Measurements from ENCODE around the gene EIF6. TPM values are rescaled to one million over a fixed set of nuclear protein-coding genes. Genes with fewer than 3 reads are reported as not detected.
A peak's percentile ranks its signal among the peaks of the same experiment; 100 is the strongest.

EIF6 gene
- total RNA-seq, 3 donors from 2014 or later = 105 to 206 (median 182) TPM

DNA sequence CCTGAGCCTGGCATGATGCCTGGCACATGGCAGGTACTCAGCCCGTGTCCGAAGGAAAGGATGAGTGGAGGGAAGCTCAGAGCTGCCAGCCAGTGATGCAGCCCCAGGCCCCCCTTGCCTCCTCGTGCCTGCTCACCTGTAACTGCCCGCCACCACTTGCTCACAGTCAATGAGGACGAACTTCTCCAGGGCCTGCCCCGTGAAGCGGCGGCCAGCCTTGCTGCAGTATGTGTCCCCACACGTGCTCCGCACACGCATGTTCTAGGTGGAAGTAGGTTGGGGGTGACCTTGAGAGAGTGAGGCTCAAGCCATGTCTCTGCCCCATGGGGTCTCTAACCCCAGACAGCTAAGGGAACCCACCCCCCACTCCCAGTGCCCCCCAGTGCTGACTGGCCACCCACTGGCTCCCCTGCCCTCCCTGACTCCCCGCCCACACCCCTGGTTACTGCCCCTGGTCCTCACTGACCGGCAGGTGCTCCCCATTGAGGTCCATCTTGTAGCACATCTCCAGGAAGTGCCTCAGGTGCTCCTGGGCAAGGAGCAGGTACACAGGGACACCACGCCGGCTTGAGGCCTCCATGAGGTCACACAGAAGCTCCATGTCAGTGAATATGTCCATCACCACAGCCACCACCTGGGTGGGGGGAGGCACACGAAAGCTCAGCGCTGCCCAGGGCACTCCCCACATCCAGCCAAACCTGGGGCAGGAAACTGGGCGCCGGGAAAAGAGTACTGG, 3.9 kb upstream of the EIF6 start:
- no peaks in the 10 kb centered on the region for H3K9me3 ChIP-seq
- no peak for ATAC-seq
- TF ChIP-seq, protein P1, sequence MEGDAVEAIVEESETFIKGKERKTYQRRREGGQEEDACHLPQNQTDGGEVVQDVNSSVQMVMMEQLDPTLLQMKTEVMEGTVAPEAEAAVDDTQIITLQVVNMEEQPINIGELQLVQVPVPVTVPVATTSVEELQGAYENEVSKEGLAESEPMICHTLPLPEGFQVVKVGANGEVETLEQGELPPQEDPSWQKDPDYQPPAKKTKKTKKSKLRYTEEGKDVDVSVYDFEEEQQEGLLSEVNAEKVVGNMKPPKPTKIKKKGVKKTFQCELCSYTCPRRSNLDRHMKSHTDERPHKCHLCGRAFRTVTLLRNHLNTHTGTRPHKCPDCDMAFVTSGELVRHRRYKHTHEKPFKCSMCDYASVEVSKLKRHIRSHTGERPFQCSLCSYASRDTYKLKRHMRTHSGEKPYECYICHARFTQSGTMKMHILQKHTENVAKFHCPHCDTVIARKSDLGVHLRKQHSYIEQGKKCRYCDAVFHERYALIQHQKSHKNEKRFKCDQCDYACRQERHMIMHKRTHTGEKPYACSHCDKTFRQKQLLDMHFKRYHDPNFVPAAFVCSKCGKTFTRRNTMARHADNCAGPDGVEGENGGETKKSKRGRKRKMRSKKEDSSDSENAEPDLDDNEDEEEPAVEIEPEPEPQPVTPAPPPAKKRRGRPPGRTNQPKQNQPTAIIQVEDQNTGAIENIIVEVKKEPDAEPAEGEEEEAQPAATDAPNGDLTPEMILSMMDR (IDR thresholded peaks at IDR 0.05) = no peak
- peaks cover 17% of the 10 kb centered on the region for H3K4me1 ChIP-seq (ENCODE audit: low read depth)
- DNase-seq = peak in 2 of 3 donors; percentile 24 to 53
- H3K36me3 ChIP-seq (ENCODE audit: low read depth) = no peaks in the 10 kb centered on the region
- H3K4me3 ChIP-seq = no peak overlapping the region
- intact Hi-C loops (cut with DNase I, micrococcal nuclease) = no loop called here

DNA sequence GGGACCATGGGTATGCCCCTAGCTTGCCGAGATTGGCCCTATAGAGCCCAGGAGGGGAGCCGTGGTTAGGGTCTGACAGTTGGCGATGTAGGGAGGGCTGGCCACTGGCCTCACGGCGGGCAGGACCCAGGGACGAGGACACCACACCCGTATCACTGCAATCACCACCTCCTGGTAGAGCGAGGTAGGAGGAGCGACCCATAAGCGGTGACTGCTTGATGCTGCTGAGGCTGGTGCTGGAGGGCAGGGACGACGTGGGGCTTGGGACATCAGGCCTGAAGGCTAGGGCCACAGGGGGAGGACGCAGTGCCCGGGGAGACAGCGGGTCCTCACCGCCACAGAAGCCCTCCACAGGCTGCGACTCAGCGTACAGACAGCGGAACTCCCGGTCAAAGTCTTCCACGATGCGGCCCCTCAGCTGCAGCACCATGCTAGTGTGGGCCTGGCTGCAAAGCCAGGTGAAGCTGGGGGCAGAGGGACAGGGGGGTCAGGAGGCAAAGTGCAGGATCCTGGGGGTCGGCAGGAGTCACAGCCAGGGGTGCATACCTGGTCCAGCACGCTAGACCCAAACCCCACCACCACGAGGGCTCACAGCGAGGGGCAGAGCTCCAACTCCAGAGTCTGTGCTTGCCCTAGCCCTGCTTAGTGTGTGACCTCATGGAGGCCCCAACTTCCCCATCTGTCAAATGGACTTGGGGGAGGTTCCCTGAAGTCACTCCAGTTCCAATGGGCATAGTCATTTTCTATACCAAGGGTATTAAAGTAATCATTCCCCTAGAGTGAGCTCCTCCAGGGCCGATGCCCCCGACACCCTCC, 3.1 kb upstream of the EIF6 start:
- TF ChIP-seq, protein P1 (IDR thresholded peaks at IDR 0.05) = no peak
- H3K4me3 ChIP-seq = no peak overlapping the region
- ATAC-seq (no peak), DNase-seq (peak in 1 of 3 donors; percentile 52)
- intact Hi-C loops (cut with DNase I, micrococcal nuclease) = no loop called here
- no peaks in the 10 kb centered on the region for H3K9me3 ChIP-seq
- peaks cover 24% of the 10 kb centered on the region for H3K4me1 ChIP-seq (ENCODE audit: low read depth)
- no peaks in the 10 kb centered on the region for H3K36me3 ChIP-seq (ENCODE audit: low read depth)

DNA sequence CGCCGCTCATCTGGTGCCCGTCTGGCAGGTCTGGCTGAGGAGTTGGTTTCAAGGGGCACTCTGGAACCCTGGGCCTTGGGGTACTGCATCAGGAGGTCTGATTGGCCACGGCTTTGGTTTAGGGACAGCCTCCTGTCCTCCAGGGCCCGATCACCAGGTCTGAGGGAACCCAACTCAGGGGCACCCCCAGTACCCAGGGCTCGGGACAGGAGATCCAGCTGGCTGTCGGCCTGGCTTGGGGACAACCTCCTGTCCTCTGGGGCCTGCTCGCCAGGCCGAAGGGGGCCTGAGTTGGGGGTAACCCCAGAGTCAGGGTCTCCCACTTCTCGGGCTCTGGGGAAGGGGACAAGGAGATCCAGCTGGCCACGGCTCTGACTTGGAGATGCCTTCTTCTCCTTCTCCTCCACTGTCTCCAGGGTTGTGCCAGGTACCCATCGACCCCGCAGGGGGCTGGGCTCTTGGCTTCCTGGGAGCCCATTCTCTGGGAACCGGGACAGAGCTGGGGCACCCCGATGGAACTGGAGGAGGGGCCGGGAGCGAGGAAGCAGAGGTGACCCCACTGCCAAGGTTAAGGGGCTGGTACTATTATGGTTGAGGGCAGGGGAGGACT, 2.4 kb upstream of the EIF6 start:
- intact Hi-C loops (cut with DNase I, micrococcal nuclease) = no loop called here
- Histone ChIP-seq H3K9me3 (no peaks in the 10 kb centered on the region), H3K4me1 (ENCODE audit: low read depth) (peaks cover 27% of the 10 kb centered on the region), H3K4me3 (no peak overlapping the region), H3K36me3 (ENCODE audit: low read depth) (no peaks in the 10 kb centered on the region)
- no peak for DNase-seq
- TF ChIP-seq, protein P1 (IDR thresholded peaks at IDR 0.05) = no peak
- ATAC-seq = no peak

DNA sequence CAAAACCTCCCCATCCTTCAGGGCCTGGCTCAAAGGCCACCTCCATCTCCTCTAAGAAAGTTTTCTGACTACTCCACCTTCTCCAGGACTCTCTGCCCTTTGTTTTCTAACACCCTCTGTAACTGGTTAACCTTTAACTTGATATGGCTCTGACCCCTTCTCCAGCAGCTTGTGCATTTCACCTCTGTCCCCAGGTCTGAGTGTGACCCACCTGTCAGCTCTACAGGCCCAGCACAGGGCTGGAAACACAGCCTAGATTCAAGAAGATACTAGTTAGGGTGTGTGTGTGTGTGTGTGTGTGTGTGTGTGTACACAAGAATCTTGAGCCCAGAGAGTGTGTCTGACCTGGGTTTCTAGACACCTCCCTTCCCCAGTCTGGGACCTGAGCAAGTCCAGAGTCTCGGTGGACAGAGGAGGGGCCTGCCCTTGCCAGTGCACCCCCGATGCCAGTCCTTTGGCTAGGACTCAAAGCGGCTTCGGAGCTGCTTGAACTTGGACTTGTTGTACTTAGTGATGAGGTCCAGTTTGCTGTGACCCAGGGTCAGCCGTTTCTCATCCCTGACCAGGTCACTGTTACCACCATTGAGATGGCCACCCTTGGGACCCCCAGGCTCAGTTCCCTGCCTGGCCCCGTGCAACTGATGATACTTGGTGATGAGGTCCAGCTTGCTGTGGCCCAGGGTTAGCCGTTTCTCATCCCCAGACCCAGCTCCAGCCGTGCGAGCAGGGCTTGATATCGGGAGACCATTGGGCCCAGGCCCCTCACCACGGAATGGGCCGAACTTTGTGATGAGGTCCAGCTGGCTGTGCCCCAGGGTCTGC, 1.7 kb upstream of the EIF6 start:
- intact Hi-C loops (cut with DNase I, micrococcal nuclease) = no loop called here
- Histone ChIP-seq H3K4me1 (ENCODE audit: low read depth) (peaks cover 27% of the 10 kb centered on the region), H3K36me3 (ENCODE audit: low read depth) (no peaks in the 10 kb centered on the region), H3K9me3 (no peaks in the 10 kb centered on the region), H3K4me3 (no peak overlapping the region)
- ATAC-seq = peak; percentile 42
- peak in 2 of 3 donors; percentile 44 to 58 for DNase-seq
- TF ChIP-seq, protein P1 (IDR thresholded peaks at IDR 0.05) = no peak

DNA sequence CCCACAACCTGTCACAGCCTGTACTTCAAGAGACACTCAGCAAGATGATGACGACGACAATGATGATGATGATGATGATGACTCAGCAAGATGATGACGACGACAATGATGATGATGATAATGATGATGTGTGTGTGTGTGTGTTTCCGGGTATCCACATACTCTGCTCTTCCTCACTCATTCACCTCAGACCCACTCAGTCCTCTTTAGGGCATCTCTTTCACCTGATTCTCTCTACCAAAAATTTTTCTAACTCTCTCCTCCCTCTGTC, 1.2 kb upstream of the EIF6 start:
- Histone ChIP-seq H3K4me1 (ENCODE audit: low read depth) (peaks cover 27% of the 10 kb centered on the region), H3K4me3 (no peak overlapping the region), H3K36me3 (ENCODE audit: low read depth) (no peaks in the 10 kb centered on the region), H3K9me3 (no peaks in the 10 kb centered on the region)
- DNase-seq = no peak
- TF ChIP-seq, protein P1 (IDR thresholded peaks at IDR 0.05) = no peak
- no peak for ATAC-seq
- intact Hi-C loops (cut with DNase I, micrococcal nuclease) = no loop called here

Measured in mucosa of descending colon (tissue), 3 donors.